ENCODE data around the gene WWOX. TPM values are rescaled to one million over a fixed set of nuclear protein-coding genes. Genes with fewer than 3 reads are reported as not detected.

The WWOX gene
- total RNA-seq, 1 donor from 2014 or later = 43.2 TPM

DNA sequence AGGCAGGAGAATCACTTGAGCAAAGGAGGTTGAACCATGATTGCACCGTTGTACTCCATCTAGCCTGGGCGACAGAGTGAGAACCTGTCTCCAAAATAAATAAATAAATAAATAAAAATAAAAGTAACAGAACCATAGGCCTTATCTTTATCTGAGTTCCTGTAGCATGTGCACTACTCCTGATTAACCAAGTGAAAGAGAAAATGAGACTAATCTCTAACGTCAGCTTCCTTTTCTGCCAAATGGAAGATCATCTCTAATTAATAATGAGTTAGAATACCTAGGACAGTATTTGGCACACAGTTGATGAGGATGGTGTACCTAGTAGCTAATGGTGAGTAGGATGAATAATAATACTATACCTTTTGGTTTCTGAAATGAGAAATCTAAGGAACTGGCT is 520.4 kb downstream of the WWOX start:
- DNase-seq (ENCODE audit: low spot score, unreplicated experiment) = no peak
- Mint-ChIP-seq H3K4me1 (ENCODE audit: low read depth) (no peaks in the 10 kb centered on the region), H3K4me3 (ENCODE audit: low read depth) (no peak overlapping the region), H3K9me3 (ENCODE audit: low read depth) (no peaks in the 10 kb centered on the region), H3K36me3 (ENCODE audit: insufficient read depth) (no peaks in the 10 kb centered on the region), H3K27me3 (no peaks in the 10 kb centered on the region), H3K27ac (no peak overlapping the region)
- TF ChIP-seq, protein P1, sequence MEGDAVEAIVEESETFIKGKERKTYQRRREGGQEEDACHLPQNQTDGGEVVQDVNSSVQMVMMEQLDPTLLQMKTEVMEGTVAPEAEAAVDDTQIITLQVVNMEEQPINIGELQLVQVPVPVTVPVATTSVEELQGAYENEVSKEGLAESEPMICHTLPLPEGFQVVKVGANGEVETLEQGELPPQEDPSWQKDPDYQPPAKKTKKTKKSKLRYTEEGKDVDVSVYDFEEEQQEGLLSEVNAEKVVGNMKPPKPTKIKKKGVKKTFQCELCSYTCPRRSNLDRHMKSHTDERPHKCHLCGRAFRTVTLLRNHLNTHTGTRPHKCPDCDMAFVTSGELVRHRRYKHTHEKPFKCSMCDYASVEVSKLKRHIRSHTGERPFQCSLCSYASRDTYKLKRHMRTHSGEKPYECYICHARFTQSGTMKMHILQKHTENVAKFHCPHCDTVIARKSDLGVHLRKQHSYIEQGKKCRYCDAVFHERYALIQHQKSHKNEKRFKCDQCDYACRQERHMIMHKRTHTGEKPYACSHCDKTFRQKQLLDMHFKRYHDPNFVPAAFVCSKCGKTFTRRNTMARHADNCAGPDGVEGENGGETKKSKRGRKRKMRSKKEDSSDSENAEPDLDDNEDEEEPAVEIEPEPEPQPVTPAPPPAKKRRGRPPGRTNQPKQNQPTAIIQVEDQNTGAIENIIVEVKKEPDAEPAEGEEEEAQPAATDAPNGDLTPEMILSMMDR (IDR thresholded peaks at IDR 0.05; ENCODE audit: unreplicated experiment) = no peak

DNA sequence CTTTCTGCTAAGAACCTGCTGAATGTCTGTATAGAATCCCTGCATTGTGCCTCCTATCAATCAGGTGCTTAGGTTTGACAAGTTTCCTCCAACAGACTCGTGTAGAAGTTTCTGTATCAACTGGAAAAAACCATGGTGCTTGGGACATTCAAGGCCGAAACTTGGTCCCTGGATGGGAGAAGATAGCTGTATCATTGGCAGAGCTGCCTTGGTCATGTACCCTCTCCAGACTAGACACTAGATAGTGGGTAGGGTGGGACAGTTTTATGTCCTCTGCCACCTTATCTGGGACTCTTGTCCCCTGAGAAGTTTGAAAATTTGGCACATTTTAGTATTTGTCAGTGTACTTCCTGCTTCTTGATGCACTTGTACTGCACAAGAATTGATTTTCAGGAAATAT is 520.8 kb downstream of the WWOX start:
- no peak for DNase-seq (ENCODE audit: low spot score, unreplicated experiment)
- no peaks in the 10 kb centered on the region for H3K27me3 Mint-ChIP-seq
- TF ChIP-seq, protein P1 (IDR thresholded peaks at IDR 0.05; ENCODE audit: unreplicated experiment) = no peak
- no peak overlapping the region for H3K4me3 Mint-ChIP-seq (ENCODE audit: low read depth)
- H3K4me1 Mint-ChIP-seq (ENCODE audit: low read depth) = no peaks in the 10 kb centered on the region
- H3K36me3 Mint-ChIP-seq (ENCODE audit: insufficient read depth) = no peaks in the 10 kb centered on the region
- H3K9me3 Mint-ChIP-seq (ENCODE audit: low read depth) = no peaks in the 10 kb centered on the region
- H3K27ac Mint-ChIP-seq = no peak overlapping the region

DNA sequence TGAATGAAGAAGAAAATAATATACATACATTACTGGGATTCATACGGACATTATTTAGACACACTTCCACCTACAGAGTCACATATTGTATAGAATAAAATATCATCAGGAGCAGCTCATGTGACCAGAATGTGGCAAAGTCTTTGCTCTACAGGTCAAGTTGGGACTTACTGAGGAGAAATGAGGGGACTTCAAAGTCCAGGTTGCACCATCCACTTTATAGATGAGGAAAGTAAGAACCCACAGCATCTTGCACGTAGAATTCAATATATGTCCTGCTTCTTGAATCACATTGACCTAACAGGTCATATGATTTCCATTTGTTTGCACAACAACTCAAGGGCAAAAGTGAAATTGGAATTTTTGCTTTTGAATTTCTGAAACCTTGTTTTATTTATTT is 524.3 kb downstream of the WWOX start:
- Mint-ChIP-seq H3K4me3 (ENCODE audit: low read depth) (no peak overlapping the region), H3K27ac (no peak overlapping the region), H3K4me1 (ENCODE audit: low read depth) (no peaks in the 10 kb centered on the region), H3K27me3 (no peaks in the 10 kb centered on the region), H3K9me3 (ENCODE audit: low read depth) (no peaks in the 10 kb centered on the region), H3K36me3 (ENCODE audit: insufficient read depth) (no peaks in the 10 kb centered on the region)
- no peak for DNase-seq (ENCODE audit: low spot score, unreplicated experiment)
- TF ChIP-seq, protein P1 (IDR thresholded peaks at IDR 0.05; ENCODE audit: unreplicated experiment) = no peak

DNA sequence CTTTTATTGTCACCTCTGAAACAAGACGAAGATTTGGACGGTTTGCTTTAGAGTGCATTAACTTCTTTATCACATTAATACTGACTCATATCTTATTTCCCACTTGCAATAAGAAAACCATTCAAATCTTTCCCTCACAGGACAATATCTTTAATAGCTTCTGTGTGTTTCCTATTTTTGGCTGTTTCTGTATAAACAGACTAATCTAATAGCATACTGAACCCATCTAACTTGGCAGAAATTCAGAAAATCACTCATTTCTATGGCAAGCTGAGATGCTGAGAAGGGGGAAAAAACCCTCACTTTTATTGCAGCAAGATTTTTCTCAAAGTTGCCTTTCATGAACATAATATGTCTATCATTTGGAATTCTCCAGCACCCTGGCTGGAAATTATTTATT is 524.9 kb downstream of the WWOX start:
- no peaks in the 10 kb centered on the region for H3K27me3 Mint-ChIP-seq
- H3K4me1 Mint-ChIP-seq (ENCODE audit: low read depth) = no peaks in the 10 kb centered on the region
- no peak overlapping the region for H3K4me3 Mint-ChIP-seq (ENCODE audit: low read depth)
- DNase-seq (ENCODE audit: low spot score, unreplicated experiment) = no peak
- TF ChIP-seq, protein P1 (IDR thresholded peaks at IDR 0.05; ENCODE audit: unreplicated experiment) = no peak
- no peaks in the 10 kb centered on the region for H3K36me3 Mint-ChIP-seq (ENCODE audit: insufficient read depth)
- no peak overlapping the region for H3K27ac Mint-ChIP-seq
- H3K9me3 Mint-ChIP-seq (ENCODE audit: low read depth) = no peaks in the 10 kb centered on the region

DNA sequence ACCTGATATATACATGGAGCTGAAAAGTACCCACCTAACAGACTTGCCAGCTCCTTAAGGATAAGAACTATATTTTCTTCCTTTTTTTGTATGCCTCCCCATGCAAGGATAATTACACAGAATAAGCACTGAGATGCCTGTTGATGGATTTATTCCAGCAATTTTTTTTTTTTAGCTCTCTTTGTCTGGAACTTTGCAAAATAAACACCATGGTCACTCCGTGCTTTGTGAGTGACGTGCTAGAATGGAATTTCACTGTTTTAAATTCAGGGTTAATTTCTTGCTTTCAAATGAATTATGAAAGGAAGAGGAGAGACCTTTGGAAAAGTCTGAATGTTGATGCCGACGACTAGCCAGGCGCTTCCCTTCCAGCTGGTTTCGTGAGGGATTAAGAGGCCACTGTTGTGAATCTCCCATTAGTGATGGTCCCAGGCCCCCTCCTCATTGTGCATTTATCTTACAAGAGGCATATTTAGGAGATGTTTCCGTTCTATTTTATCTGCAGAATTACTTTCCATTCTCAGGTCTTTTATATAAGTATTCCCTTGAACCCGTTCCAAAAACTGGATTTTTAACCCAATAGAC is 529.1 kb downstream of the WWOX start:
- Mint-ChIP-seq H3K27me3 (no peaks in the 10 kb centered on the region), H3K27ac (no peak overlapping the region), H3K4me1 (ENCODE audit: low read depth) (no peaks in the 10 kb centered on the region), H3K4me3 (ENCODE audit: low read depth) (no peak overlapping the region), H3K9me3 (ENCODE audit: low read depth) (peaks cover 12% of the 10 kb centered on the region), H3K36me3 (ENCODE audit: insufficient read depth) (peaks cover 4% of the 10 kb centered on the region)
- TF ChIP-seq, protein P1 (IDR thresholded peaks at IDR 0.05; ENCODE audit: unreplicated experiment) = no peak
- DNase-seq (ENCODE audit: low spot score, unreplicated experiment) = no peak
